ENCODE measurements around the gene PCGF6.
"Not testable (repeated sequence)": the region's sequence is repeated elsewhere in the genome, so short reads cannot be mapped to it uniquely, and the experiment has no call there.

PCGF6 gene

GRCh38 chr10:103355906-103356599, 5.1 kb upstream of the PCGF6 start:
- CTCF ChIA-PET: interaction anchor here (1.2 to 1.7 kb wide), 2 partner anchors 11 to 22 kb away, joined by 4 to 5 read pairs; partner anchors contain the start of gene TAF5
- no peak for TF ChIP-seq CTCF (IDR thresholded peaks at IDR 0.05; ENCODE audit: insufficient read depth, low read length, missing control alignments)
- DNase-seq (ENCODE audit: low read depth, low spot score): no peak
- POLR2A ChIA-PET: no interaction called here
- H3K4me3 ChIP-seq (ENCODE audit: low read depth, low read length): no peak overlapping the region

GRCh38 chr10:103354567-103354966, 3.6 kb upstream of the PCGF6 start:
- CTCF ChIA-PET; DNase-seq (ENCODE audit: low read depth, low spot score); POLR2A ChIA-PET; H3K4me3 ChIP-seq (ENCODE audit: low read depth, low read length): not testable (repeated sequence)

GRCh38 chr10:103353281-103353680, 2.3 kb upstream of the PCGF6 start:
- no peak for TF ChIP-seq CTCF (IDR thresholded peaks at IDR 0.05; ENCODE audit: insufficient read depth, low read length, missing control alignments)
- no peak overlapping the region for H3K4me3 ChIP-seq (ENCODE audit: low read depth, low read length)
- CTCF ChIA-PET: interaction anchor here (0.7 to 1.7 kb wide), 2 partner anchors 19 to 54 kb away, joined by 3 to 8 read pairs; no protein-coding TSS in a partner anchor
- DNase-seq (ENCODE audit: low read depth, low spot score): no peak
- POLR2A ChIA-PET: no interaction called here

- no peak for TF ChIP-seq CTCF (IDR thresholded peaks at IDR 0.05; ENCODE audit: insufficient read depth, low read length, missing control alignments)
- ChIA-PET POLR2A (interaction anchor here (0.8 kb wide), 2 partner anchors 17 to 19 kb away, joined by 3 to 4 read pairs; partner anchors contain the start of gene TAF5), CTCF (interaction anchor here (0.9 to 1.9 kb wide), 6 partner anchors 16 to 135 kb away, joined by 3 to 6 read pairs (median 4); partner anchors contain the start of gene TAF5)
- peak overlapping the region; percentile 73 for H3K4me3 ChIP-seq (ENCODE audit: low read depth, low read length)
- no peak for DNase-seq (ENCODE audit: low read depth, low spot score)
Observed at GRCh38 chr10:103350175-103350516, 794 bp downstream of the PCGF6 start.

- no peak for TF ChIP-seq CTCF (IDR thresholded peaks at IDR 0.05; ENCODE audit: insufficient read depth, low read length, missing control alignments)
- ChIA-PET POLR2A (no interaction called here), CTCF (interaction anchor here (0.6 to 3.8 kb wide), 3 partner anchors 19 to 116 kb away, joined by 3 to 23 read pairs (median 3); partner anchors contain the start of gene CALHM2)
- no peak overlapping the region for H3K4me3 ChIP-seq (ENCODE audit: low read depth, low read length)
- no peak for DNase-seq (ENCODE audit: low read depth, low spot score)
Observed at GRCh38 chr10:103336370-103336769, 14.6 kb downstream of the PCGF6 start.

GRCh38 chr10:103334567-103334966, 16.4 kb downstream of the PCGF6 start:
- no peak for TF ChIP-seq CTCF (IDR thresholded peaks at IDR 0.05; ENCODE audit: insufficient read depth, low read length, missing control alignments)
- no peak overlapping the region for H3K4me3 ChIP-seq (ENCODE audit: low read depth, low read length)
- DNase-seq (ENCODE audit: low read depth, low spot score): no peak
- CTCF ChIA-PET: interaction anchor here (0.6 to 3.8 kb wide), 27 partner anchors 10 to 503 kb away, joined by 3 to 24 read pairs (median 5); partner anchors contain the start of genes CNNM2 and CYP17A1
- POLR2A ChIA-PET: no interaction called here

Data from AG04449 (cell line).